SIG-M5 treated with dmso at 0.1 percent for 504 hours (cell line): Measurements from ENCODE around the gene UBE2Q1.

Source experiments
- DNase-seq: peaks from one replicate; lab custom pipeline; 2025; ENCODE audit not compliant: unreplicated experiment; lab: John Stamatoyannopoulos, UW

Gene UBE2Q1

DNA sequence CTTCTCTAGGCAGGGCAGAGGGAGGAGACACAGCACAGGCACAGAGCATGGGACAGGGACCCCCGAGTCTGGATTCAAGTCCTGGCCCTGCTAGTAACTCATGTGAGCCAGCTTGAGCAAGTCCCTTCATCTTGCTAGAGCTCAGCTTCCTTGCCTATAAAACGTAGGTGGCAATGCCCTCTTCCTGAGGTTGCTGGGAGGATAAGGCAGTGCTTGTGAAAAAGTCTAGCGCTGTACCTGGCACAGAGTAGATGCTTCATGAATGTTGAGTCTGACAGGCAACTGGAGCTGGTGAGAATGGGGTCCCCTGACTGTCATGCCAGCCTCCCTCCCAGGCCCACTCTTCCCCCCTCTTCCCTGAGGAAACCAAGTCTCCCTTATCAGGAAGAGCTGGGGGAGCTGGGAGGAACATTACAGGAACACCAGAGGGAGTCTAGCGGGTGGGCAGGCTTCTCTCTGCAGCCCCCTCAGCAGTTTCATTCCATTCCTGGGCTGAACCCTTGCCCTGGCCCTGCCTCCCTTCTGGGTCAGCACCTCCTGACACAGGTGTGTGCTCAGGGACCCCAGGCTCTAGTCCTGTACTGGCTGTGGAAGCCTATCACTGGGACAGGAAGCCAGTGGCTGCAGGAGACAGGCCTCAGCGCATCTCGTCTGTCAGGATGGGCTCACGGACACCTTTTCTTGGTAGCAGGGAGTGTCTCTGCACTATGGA is 19.0 kb upstream of the UBE2Q1 start:
- DNase-seq, result no peak

DNA sequence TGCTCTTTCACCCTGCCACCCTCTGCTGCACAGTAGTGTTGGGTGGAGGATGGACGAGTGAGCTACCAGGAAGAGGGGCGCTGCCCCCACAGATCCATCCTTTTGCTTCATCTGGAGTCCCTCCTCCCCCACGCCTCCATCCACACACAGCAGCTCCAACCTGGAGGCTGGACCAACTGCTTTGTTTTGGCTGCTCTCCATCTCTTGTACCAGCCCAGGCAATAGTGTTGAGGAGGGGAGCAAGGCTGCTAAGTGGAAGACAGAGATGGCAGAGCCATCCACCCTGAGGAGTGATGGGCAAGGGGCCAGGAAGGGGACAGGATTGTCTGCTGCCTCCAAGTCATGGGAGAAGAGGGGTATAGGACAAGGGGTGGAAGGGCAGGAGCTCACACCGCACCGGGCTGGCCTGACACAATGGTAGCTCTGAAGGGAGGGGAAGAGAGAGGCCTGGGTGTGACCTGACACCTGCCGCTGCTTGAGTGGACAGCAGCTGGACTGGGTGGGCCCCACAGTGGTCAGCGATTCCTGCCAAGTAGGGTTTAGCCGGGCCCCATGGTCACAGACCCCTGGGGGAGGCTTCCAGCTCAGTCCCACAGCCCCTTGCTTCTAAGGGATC is 17.6 kb upstream of the UBE2Q1 start:
- no peak for DNase-seq

DNA sequence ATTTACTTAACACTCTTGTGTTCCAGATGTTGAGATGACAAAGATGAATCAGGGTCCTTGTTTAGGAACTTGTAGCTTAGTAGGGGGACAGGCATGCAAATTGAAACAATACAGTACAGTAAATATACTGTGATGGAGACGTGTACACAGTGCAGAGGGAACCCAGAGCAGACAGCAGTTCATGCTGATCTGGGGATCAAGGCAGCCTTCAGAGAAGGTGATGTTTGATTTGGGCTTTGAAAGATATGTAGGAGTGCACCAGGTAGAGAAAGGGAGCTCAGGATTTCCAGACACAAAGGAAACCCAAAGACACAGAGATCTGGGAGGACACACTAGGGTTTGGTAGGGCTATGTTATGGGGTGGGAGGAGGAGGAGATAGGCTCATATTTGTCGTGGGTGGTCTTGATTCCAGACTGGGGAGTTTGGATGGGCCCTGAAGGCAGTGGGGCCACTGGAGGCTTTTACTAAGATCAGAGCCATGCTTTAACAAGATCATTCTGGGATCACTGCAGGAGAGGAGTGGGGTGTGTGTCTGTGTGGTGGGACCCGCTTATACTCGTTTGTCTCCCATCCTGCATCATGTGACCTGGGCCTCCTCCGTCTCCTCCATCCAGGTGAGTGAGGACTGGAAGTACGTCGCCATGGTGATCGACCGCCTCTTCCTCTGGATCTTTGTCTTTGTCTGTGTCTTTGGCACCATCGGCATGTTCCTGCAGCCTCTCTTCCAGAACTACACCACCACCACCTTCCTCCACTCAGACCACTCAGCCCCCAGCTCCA is 16.9 kb upstream of the UBE2Q1 start:
- DNase-seq, result no peak

DNA sequence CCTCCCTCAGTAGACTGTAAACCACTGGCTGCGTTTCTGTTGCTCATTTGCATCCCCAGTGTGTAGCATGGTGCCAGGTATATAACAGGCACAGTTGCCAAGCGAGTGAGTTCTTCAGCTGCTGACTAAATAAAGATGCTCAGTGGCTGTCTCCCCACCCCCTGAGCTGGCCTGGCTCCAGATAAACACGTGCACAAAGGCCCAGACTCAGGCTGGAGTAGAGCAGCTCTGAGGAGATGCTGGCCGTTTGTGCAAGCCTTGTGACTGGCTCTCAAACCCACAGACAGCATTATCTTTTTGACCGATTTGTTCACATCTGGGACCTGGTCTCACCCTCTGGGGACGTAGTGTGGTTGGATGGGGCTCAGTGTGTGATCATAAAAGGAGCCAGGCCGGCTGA is 16.3 kb upstream of the UBE2Q1 start:
- no peak for DNase-seq

DNA sequence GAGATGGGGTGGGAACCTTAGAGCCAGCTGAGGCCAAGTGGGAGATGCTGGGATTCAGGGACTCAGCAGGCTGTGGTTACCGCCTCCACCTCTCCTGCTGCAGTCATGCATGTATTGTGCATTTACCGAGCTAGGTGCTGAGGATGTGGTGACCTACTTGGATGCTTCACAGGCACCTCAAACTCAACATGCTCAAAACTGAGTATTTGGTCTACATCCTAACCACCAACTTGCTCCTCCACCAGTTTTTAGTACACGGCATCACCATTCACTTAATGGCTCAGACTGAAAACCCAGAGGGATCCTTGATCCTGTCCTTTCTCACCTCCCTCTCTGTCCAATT is 14.7 kb upstream of the UBE2Q1 start:
- DNase-seq, result no peak

DNA sequence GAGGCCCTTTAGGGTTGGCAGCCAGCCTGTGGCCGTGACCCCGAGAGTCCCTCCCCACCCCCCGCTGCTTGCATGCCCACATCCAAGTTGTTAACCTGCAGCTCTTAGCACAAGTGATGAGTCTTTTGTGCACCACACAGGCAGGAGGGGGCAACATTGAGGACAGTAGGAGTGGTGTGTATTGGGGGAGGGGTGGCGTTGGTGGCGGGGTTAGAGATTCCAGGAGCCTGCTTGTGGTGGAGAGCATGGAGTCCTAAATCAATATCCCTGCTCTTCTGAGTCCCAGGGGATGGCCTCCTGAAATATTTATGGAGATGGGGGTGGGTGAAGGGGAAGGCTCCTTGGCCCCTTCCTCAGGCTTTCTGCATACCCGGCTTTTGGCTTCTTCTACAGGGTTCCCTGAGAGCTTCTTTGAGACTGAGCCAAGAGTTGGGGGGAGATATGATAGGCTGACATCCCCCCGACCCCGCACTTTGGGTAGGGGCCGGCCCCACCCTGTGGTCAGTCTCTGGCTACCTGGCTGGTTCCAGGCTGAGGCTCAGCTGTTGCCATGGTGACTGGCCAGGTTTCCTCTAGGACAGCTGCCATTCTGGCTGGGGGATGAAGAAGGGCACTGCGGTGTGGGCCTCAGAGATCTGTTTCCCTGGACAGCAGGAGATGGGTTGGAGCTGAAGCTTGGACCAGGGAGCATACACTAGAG is 14.2 kb upstream of the UBE2Q1 start:
- no peak for DNase-seq

DNA sequence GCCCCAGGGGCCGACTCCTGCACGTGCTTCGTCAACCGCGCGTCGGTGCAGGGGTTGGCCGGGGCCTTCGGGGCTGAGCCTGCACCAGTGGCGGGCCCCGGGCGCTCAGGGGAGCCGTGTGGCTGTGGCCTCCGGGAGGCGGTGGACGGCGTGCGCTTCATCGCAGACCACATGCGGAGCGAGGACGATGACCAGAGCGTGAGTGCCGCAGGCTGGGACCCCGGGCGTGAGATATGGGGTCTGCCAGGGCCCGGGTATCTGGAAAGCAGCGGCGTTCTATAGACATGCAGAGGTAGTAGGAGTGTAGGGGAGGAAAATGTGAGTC is 13.5 kb upstream of the UBE2Q1 start:
- no peak for DNase-seq

DNA sequence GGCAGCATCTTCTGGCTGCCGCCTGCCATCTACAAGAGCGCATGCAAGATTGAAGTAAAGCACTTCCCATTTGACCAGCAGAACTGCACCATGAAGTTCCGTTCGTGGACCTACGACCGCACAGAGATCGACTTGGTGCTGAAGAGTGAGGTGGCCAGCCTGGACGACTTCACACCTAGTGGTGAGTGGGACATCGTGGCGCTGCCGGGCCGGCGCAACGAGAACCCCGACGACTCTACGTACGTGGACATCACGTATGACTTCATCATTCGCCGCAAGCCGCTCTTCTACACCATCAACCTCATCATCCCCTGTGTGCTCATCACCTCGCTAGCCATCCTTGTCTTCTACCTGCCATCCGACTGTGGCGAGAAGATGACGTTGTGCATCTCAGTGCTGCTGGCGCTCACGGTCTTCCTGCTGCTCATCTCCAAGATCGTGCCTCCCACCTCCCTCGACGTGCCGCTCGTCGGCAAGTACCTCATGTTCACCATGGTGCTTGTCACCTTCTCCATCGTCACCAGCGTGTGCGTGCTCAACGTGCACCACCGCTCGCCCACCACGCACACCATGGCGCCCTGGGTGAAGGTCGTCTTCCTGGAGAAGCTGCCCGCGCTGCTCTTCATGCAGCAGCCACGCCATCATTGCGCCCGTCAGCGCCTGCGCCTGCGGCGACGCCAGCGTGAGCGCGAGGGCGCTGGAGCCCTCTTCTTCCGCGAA is 12.9 kb upstream of the UBE2Q1 start:
- DNase-seq, result no peak

DNA sequence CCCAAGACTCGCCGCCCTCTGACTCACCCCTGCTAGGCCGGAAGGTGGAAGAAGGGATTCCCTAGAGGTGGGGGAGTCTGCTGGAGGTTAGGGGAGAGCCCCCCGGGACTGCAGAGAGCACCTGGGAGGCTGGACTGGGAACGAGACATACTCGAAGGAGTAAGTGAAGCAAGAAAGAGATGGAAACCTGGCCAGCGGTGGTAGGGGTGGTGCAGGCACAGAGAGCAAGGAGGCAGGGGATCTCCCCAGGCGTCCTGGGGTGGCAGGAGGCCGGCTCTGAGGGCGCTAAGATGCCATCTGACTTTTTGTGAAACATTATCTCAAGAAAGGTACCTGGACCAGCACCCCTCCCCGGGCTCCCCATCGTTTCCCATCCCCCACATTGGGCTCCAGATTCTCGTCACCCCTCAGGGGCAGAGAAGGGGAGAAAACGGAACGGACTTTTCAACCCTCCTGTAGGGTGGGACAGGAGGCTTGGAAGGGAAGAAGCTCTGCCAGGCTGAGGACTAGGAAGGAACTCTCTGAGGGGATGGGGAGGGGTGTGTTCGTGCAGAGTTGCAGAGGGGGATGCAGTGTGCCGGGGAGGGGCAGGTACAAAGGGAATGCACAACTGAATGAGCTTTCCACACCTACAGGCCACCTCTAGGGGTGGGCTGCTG is 9.8 kb upstream of the UBE2Q1 start:
- DNase-seq, result no peak

DNA sequence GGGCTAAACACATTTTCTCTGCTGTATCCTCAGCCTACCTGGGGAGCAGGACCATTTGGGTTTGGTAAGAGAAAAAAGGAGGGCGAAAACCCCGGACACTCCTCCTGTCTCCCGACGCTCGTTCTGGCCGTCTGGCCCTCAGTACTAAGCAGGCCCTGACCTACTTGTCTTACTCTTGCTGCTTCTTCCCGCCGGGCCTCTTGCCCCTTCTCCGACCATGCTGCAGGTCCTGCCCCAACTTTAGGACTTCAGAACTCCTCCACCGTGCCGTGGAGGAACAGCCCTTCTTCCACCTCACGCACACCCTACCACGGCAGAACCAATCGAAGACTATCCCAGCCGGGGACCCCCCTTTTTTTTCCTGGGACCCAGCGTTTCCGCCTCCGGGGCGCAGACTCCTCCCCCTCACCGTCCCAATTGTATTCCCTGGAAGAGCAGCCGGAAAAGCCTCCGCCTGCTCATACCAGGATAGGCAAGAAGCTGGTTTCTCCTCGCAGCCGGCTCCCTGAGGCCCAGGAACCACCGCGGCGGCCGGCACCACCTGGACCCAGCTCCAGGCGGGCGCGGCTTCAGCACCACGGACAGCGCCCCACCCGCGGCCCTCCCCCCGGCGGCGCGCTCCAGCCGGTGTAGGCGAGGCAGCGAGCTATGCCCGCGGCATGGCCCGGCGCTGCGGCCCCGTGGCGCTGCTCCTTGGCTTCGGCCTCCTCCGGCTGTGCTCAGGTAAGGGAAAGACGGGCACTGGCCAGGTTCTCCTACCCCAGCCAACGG is 9.1 kb upstream of the UBE2Q1 start, which contains the start of gene CHRNB2:
Gene CHRNB2, plus strand, starts transcription at position 393 of the 771 bp plus-strand sequence. Its CDS starts 267 bp downstream, at position 660.
- DNase-seq, result peak; percentile 59

DNA sequence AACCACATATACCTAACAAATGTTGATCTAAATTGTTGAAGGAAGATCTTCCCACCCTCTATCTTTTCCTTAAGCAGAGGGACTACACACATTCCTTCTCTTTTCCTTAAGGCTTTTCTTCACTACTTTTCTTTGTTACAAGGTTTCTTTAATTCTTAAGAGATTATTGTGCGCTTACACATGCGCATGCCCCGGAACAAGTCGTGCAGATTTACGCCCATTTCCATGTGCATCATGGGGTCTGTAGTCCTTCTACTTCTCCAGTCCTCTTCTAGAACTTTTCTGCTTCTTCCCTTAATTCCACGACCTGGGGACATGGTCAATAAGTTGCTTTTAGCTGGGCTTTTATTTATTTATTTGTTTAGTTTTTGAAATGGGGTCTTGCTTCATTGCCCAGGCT is 7.4 kb upstream of the UBE2Q1 start:
- no peak for DNase-seq

DNA sequence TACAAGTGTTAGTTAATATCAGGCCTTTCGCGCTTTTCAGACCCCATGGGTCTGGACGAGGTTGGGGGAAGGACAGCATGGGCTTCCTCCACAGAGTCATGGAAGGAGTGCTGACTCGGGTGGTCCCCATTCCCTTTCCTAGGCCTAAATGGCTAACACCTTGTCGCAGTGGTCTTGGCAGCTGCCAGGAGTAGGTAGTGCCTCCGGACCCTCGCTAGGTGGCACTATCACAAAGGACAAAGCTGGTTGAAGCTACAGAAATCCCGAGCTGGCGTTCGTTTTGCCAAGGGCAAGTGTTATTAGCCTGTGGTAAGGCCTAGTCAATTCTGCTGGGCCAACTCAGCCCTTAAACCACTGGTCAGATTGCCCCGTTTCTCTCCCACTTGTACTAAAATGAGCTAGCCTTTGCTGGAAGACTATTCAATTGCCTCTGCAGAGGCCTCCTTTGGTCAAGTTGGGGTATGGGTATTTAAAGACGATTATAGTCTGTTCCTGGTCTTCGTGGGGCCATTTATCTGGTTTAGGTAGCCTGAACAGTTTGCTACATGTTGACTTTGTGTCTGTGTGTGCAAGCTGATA is 1.1 kb upstream of the UBE2Q1 start:
- DNase-seq, result peak; percentile 95

DNA sequence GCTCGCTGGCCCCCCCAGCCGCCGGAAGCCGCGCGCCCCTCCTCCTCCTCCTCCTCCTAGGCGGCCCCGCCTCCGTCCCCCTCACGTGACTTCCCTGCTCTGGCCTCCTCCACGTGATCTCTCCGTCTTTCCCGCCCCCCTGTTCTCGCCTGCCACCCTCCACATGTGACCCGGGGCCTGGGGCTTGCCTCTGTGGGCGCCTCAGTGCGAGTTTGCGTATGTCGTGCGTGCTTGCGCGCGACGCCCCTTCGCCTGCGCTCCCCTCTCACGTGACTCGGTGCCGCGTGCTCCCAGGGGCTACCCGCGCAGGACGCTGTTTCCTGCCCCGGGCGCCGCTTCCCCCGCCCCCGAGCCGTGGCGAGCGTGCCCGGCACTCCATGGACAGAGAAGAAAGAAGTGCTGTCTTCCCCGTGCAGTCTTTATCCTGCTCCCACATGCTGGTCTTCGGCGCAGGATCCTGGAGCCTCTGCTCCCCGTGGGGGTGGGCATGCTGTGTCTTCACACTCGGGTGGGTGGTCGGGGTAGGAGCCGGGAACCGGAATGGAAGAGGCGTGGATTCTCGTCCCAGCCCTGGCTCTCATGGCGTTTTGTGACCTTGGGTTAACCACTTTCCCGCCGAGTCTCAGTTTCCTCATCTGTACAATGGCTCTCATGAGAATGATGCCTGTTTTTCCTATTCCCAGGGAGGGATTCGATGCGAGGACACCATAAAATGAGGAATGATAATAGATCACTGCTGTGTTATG is 431 bp upstream of the UBE2Q1 start:
- peak; percentile 100 for DNase-seq

DNA sequence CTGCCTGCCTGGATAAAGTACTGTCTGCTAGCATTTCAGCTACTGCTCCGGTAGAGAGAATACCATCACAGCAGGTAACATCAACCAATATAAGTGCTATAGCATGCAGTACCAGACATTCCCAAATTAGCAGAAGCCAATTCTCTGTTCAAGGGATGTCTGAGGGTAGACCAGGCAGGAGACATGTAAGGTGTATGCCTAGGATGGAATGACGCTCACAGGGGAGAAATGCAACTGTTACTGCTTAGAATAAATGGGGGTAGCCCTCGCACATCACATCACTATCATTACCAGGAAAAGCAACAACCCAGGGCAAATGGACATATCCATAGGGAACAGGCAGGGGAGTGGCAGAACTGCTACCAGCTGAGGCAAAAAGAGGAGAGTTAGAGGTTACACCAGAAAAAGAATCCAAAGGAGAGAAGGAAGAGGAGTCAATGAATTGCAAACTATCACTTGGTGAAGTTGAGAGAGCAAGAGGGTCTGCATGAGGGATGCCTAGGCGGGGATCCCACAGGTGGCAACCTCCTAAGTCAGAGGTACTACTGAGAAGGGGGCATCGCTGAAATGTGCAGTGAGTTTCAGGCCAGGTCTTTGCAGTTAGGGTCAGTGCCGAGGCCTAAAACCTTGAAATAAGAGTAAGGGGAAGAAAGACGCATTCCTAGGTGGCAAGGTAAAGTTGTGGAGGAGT is 1.1 kb downstream of the UBE2Q1 start:
- DNase-seq, result no peak

DNA sequence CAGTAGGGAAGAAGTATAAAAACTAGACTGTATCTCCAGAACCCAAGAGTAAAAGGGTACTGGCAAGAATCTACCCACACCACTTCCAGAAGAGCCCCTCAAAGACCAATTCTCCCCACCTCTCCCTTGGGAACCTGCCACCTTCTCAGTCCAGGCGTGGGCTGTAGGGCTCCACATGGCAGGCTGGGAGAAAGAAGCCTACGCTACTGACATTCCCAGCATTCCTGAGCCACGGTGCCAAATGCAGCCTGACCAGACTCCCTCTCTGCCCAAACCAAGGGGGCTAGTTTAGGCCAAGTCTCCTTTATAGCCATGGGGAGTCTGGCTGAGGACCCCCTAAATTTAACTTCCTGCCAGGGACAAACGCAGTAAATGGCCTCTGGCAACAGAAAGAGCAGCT is 2.0 kb downstream of the UBE2Q1 start:
- no peak for DNase-seq

DNA sequence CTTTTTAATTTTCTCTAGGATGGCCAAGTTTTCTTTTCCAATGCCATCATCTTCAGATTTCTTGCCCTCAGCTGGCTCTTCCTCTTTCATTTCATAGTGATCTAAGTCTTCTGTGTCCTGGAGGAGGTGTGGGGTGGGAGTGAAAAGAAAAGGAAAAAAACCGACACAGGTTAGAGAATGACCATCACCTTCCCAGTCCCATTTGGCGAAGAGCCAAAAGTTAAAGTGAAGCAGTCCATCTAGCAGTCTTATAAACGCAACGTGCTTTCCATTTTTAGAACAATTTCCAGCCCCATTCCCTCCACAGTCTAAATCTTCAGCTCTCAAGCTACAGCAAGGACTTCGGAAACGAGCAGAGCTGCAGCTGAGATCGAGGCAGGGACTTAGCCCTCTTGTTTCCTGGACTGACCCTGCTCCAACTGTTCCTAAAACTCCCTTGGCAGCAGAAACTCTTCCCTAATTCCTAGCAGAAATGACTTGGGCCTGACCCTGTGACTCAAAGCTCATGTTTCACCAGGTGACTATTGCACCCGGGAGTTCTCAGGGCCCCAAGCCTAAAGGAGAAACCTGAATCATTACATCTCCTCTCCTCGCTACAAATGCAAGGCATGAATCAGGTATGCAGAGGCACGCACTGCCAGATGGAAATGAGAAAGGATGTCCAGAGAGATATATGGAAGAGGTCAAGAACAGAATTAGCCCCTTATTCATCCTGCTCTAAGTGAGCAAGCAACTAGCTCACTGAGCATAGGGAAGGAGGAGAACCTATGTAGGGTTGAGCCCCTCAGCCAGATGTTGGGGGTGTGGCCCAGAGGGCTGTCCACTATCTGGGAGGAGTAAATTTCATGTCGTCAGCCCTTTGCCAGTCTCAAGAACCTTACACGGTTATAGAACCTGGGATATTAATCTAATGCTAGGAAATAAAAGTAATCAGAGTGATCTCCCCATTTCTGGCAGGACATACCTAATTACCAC is 5.1 kb downstream of the UBE2Q1 start:
- DNase-seq, result no peak

DNA sequence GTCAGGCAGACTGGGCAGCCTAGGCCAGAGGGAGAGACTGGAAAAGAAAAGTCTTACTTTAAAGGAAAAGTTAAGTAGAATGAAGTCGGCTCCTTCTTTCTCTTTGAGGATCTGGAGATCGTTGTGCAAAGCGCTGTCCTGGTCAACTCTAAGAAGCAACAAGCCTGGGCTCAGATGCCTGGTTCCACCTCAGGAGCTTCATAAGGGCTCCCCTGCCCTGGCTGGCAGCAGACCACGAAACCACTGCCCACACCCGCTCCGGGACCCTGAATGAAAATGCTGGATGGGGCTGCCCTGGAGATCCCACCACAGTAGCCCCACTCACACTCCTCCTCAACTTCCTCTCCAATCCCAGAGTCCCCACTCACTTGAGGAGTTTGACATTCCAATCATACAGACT is 6.4 kb downstream of the UBE2Q1 start:
- DNase-seq, result no peak
